Neural crest cell (in vitro differentiated cells): Measurements from ENCODE around the gene CSF1. TPM values are rescaled to one million over a fixed set of nuclear protein-coding genes. Genes with fewer than 3 reads are reported as not detected.

Experiments
- DNase-seq: peaks from one replicate; pipeline ENCODE4 v3.0.0; 2021; ENCODE audit warnings: low read depth, mixed read lengths, low spot score
- H3K27ac Mint-ChIP-seq: one replicate; pipeline ENCODE4 v1.8.0; 2021; ENCODE audit warnings: mild to moderate bottlenecking, mixed read lengths; ENCODE audit not compliant: unreplicated experiment
- H3K27me3 Mint-ChIP-seq: 2 replicates; pipeline ENCODE4 v1.8.0; 2021; ENCODE audit warnings: low read depth, mild to moderate bottlenecking, mixed read lengths
- H3K36me3 Mint-ChIP-seq: 2 replicates; pipeline ENCODE4 v1.8.0; 2021; ENCODE audit warnings: low read depth, mild to moderate bottlenecking, mixed read lengths
- H3K4me1 Mint-ChIP-seq: 2 replicates; pipeline ENCODE4 v1.8.0; 2021; ENCODE audit warnings: mixed read lengths
- H3K4me3 Mint-ChIP-seq: one replicate; pipeline ENCODE4 v1.8.0; 2021; ENCODE audit warnings: mild to moderate bottlenecking, mixed read lengths
- H3K9me3 Mint-ChIP-seq: 2 replicates; pipeline ENCODE4 v1.8.0; 2021; ENCODE audit warnings: mixed read lengths
- total RNA-seq: library from RNA; stranded (reverse); gene quantifications from 2 replicates; pipeline ENCODE4 v1.2.1, GENCODE V29; 2021
- TF ChIP-seq, protein P1 (sequence below): fragments of 200-600 bp; sonication (generic); conservative IDR thresholded peaks from 2 replicates; pipeline ENCODE4 v1.5.0; 2021; ENCODE audit warnings: antibody characterized with exemption, mild to moderate bottlenecking

Gene CSF1
- total RNA-seq, 1 donor from 2014 or later, result 17.9 TPM

DNA sequence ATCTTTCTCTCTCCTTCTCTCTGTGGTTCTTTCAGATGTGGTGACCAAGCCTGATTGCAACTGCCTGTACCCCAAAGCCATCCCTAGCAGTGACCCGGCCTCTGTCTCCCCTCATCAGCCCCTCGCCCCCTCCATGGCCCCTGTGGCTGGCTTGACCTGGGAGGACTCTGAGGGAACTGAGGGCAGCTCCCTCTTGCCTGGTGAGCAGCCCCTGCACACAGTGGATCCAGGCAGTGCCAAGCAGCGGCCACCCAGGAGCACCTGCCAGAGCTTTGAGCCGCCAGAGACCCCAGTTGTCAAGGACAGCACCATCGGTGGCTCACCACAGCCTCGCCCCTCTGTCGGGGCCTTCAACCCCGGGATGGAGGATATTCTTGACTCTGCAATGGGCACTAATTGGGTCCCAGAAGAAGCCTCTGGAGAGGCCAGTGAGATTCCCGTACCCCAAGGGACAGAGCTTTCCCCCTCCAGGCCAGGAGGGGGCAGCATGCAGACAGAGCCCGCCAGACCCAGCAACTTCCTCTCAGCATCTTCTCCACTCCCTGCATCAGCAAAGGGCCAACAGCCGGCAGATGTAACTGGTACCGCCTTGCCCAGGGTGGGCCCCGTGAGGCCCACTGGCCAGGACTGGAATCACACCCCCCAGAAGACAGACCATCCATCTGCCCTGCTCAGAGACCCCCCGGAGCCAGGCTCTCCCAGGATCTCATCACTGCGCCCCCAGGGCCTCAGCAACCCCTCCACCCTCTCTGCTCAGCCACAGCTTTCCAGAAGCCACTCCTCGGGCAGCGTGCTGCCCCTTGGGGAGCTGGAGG, 12.7 kb downstream of the CSF1 start:
- H3K27ac Mint-ChIP-seq, result no peak overlapping the region
- H3K36me3 Mint-ChIP-seq, result peaks cover 28% of the 10 kb centered on the region
- H3K4me3 Mint-ChIP-seq, result no peak overlapping the region
- no peaks in the 10 kb centered on the region for H3K9me3 Mint-ChIP-seq
- H3K4me1 Mint-ChIP-seq, result peaks cover 11% of the 10 kb centered on the region
- no peaks in the 10 kb centered on the region for H3K27me3 Mint-ChIP-seq
- TF ChIP-seq, protein P1, sequence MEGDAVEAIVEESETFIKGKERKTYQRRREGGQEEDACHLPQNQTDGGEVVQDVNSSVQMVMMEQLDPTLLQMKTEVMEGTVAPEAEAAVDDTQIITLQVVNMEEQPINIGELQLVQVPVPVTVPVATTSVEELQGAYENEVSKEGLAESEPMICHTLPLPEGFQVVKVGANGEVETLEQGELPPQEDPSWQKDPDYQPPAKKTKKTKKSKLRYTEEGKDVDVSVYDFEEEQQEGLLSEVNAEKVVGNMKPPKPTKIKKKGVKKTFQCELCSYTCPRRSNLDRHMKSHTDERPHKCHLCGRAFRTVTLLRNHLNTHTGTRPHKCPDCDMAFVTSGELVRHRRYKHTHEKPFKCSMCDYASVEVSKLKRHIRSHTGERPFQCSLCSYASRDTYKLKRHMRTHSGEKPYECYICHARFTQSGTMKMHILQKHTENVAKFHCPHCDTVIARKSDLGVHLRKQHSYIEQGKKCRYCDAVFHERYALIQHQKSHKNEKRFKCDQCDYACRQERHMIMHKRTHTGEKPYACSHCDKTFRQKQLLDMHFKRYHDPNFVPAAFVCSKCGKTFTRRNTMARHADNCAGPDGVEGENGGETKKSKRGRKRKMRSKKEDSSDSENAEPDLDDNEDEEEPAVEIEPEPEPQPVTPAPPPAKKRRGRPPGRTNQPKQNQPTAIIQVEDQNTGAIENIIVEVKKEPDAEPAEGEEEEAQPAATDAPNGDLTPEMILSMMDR, result peak; percentile 54
- DNase-seq, result no peak

DNA sequence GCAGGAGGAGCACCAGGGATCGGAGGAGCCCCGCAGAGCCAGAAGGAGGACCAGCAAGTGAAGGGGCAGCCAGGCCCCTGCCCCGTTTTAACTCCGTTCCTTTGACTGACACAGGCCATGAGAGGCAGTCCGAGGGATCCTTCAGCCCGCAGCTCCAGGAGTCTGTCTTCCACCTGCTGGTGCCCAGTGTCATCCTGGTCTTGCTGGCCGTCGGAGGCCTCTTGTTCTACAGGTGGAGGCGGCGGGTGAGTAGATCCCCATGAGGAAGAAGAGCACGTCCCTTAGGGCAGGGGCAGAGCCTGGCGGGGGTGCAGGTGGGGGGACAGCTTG, 13.3 kb downstream of the CSF1 start:
- peaks cover 23% of the 10 kb centered on the region for H3K36me3 Mint-ChIP-seq
- DNase-seq, result no peak
- TF ChIP-seq, protein P1, result no peak
- H3K4me1 Mint-ChIP-seq, result peaks cover 11% of the 10 kb centered on the region
- H3K27me3 Mint-ChIP-seq, result no peaks in the 10 kb centered on the region
- H3K4me3 Mint-ChIP-seq, result no peak overlapping the region
- H3K9me3 Mint-ChIP-seq, result no peaks in the 10 kb centered on the region
- H3K27ac Mint-ChIP-seq, result peak overlapping the region; percentile 43

DNA sequence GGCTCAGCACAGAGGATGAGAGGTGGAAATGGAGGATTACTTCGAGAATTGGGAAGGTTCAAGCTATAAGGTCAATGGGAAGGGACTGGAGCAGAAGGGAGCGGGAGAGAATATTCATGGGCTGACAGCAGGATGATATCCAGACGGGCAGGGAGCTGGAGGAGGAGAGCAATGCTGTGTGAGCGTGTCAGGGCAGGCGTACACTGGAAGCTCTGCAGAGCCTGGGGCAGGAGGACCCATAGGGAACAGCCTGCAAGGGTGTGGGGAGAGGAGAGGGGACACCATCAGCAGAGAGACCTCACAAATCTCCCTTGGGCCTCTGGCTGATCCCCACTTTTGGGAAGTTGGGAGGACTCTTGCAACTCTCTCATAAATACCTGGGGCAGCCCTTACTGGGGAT, 13.7 kb downstream of the CSF1 start:
- Mint-ChIP-seq H3K27ac (peak overlapping the region; percentile 43), H3K9me3 (no peaks in the 10 kb centered on the region), H3K27me3 (no peaks in the 10 kb centered on the region), H3K4me3 (no peak overlapping the region), H3K36me3 (peaks cover 22% of the 10 kb centered on the region), H3K4me1 (peaks cover 11% of the 10 kb centered on the region)
- TF ChIP-seq, protein P1, result no peak
- no peak for DNase-seq

DNA sequence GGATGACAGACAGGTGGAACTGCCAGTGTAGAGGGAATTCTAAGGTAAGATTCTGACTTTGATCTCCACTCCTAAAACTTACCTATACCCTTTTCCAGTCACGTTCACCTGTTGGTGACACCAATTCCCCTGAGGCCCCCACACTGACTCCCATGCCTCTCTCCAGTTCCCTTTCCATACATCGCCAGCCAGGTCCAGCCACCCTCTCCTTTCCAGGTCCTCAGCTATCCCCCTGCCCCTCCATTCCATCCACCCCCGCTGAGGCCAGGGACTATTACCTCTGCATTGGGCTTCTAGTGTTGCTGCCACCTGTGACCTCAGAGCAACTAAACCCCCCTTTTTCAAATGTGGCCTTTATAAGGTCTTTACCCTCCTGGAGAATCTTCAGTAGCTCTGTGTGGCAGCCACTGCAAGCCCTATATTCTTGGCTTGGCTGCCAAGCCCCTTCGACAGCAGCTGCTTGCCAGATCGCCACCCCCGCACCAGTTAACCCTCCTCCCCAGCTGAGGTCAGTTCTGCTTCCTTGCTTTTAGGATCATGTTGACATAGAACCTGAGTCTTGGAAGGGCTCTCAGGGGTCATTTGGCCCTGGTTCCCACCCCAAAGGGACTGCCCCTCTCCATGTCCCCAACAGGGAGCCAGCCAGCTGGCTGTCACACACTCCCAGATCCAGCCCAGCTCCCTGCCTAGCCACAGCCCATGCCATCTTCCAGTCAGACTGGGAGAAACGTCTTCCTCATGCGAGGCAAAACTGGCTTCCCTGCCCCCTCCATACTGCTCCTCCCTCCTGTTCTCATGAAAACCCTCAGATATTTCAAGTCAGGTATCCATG, 14.7 kb downstream of the CSF1 start:
- Mint-ChIP-seq H3K36me3 (peaks cover 22% of the 10 kb centered on the region), H3K4me3 (no peak overlapping the region), H3K9me3 (no peaks in the 10 kb centered on the region), H3K4me1 (peaks cover 14% of the 10 kb centered on the region), H3K27me3 (no peaks in the 10 kb centered on the region), H3K27ac (peak overlapping the region; percentile 46)
- no peak for DNase-seq
- TF ChIP-seq, protein P1, result no peak

DNA sequence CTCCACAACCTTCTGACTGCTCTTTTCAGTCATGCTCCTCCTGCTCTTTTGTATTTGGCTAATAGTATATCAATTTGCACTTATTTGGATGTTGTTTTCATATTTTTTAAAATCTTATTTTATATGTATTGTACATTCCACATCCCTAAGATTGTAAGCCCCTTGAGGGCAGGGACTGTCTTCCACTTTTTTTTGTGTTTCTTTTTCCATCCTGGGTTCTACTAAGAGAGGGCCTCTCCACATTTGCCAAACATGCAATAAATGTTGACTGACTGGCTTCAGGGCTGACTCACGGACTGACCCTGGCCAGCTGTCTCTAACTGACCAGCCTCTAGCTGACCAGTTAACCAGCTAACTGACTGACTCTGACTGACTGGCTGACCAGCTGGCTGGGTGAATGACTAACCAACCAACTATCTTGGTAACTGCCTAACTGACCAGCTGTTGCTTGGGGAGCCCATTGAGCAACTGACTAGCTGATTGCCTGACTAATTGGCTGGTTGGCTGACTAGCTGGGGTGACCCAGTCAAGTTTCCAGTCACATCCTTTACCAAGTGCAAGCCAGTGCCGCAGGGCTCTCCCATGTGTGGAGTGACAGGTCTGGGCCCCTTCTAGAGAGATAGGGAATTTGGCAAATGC, 16.1 kb downstream of the CSF1 start:
- Mint-ChIP-seq H3K4me1 (peaks cover 18% of the 10 kb centered on the region), H3K36me3 (peaks cover 22% of the 10 kb centered on the region), H3K4me3 (no peak overlapping the region), H3K27me3 (no peaks in the 10 kb centered on the region), H3K9me3 (no peaks in the 10 kb centered on the region), H3K27ac (no peak overlapping the region)
- TF ChIP-seq, protein P1, result no peak
- no peak for DNase-seq
